Brain microvascular endothelial cell (primary cell): ENCODE measurements around the gene LRP3.

ENCODE experiments used
- DNase-seq: peaks from one replicate; pipeline ENCODE4 v3.0.0-alpha.2; 2020
- H3K27ac ChIP-seq: fragments of 250-450 bp; sonication (Bioruptor Pico); 2 replicates; pipeline ENCODE4 v1.5.1; 2020; ENCODE audit warnings: mild to moderate bottlenecking, moderate library complexity
- H3K27me3 ChIP-seq: fragments of 250-450 bp; sonication (Bioruptor Pico); replicated peaks from 2 replicates; pipeline ENCODE4 v1.5.1; 2020; ENCODE audit warnings: mild to moderate bottlenecking
- H3K36me3 ChIP-seq: fragments of 250-450 bp; sonication (Bioruptor Pico); replicated peaks from 2 replicates; pipeline ENCODE4 v1.5.1; 2020; ENCODE audit warnings: mild to moderate bottlenecking
- H3K4me3 ChIP-seq: 2 replicates; pipeline ENCODE4 v1.5.1; 2011; ENCODE audit warnings: low read depth, mild to moderate bottlenecking, control low read depth, low read length, moderate library complexity
- CTCF ChIP-seq: IDR thresholded peaks from 2 replicates; pipeline ENCODE4 v1.5.1; 2011; ENCODE audit warnings: low read depth, mild to moderate bottlenecking, moderate library complexity, low read length, control low read depth, inconsistent platforms; ENCODE audit errors: missing control alignments
- in situ Hi-C: cut with HindIII; loops from 2 replicates; pipeline ENCODE4 v1.10.0; 2017; ENCODE audit warnings: low sequenced_read_pairs, low pct_ligation_motif_present

The LRP3 gene

GRCh38 chr19:33210266-33210940 is 16.3 kb downstream of the LRP3 start:
- no peak overlapping the region for H3K27ac ChIP-seq
- no peak for DNase-seq
- TF ChIP-seq CTCF, result no peak
- no peak overlapping the region for H3K4me3 ChIP-seq
- peaks cover 4% of the 10 kb centered on the region for H3K36me3 ChIP-seq
- no peaks in the 10 kb centered on the region for H3K27me3 ChIP-seq
- in situ Hi-C loops, result no loop called here

DNA sequence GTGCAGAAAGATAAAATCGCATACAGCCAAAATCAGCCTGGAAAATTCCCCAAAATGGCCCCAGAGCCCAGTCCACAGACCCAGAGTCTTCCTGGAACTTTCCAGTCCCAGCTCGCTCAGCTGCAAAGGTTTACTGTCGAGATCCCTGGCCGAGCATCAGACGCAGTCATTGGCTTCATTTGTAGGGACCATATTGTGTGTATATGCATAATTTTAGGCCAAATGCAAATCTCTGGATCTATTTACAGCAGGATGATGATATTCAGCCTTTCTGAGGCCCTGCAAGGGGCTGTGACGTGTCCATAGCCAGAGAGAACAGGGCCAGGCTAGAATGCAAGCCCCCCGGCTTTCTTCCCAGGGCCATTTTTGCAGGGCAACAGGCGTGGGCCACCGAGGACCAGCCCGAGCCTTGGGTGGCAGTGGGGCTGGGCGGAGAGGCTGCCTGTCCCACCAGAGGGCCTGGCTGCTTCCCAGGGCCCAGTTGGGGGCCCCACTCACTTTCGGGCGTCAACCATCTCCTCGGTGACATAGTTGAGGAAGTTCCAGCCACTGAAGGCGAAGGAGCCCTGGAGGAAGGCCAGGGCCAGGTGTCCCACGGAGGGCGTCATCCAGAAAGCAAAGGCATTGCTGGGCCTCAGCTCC is 17.8 kb downstream of the LRP3 start:
- DNase-seq, result no peak

GRCh38 chr19:33212436-33213172 is 18.5 kb downstream of the LRP3 start:
- no peaks in the 10 kb centered on the region for H3K36me3 ChIP-seq
- H3K27ac ChIP-seq, result no peak overlapping the region
- TF ChIP-seq CTCF, result no peak
- H3K27me3 ChIP-seq, result no peaks in the 10 kb centered on the region
- in situ Hi-C loops, result no loop called here
- no peak overlapping the region for H3K4me3 ChIP-seq
- no peak for DNase-seq

More for the DNA sequence above, 17.8 kb downstream of the LRP3 start:
- no peaks in the 10 kb centered on the region for H3K27me3 ChIP-seq
- no peak overlapping the region for H3K27ac ChIP-seq
- no peak overlapping the region for H3K4me3 ChIP-seq
- no peak for TF ChIP-seq CTCF
- H3K36me3 ChIP-seq, result no peaks in the 10 kb centered on the region
- in situ Hi-C loops, result no loop called here

GRCh38 chr19:33214596-33214995 is 20.5 kb downstream of the LRP3 start:
- Histone ChIP-seq H3K27ac (no peak overlapping the region), H3K36me3 (no peaks in the 10 kb centered on the region), H3K4me3 (no peak overlapping the region), H3K27me3 (no peaks in the 10 kb centered on the region)
- peak; percentile 24 for DNase-seq
- TF ChIP-seq CTCF, result peak; percentile 70
- in situ Hi-C loops, result no loop called here

- H3K27me3 ChIP-seq, result no peaks in the 10 kb centered on the region
- in situ Hi-C loops, result no loop called here
- no peak overlapping the region for H3K27ac ChIP-seq
These were observed 21.5 kb downstream of the LRP3 start for GRCh38 chr19:33215438-33216197.

More at GRCh38 chr19:33215438-33216197, 21.5 kb downstream of the LRP3 start:
- Histone ChIP-seq H3K36me3 (no peaks in the 10 kb centered on the region), H3K4me3 (no peak overlapping the region)
- TF ChIP-seq CTCF, result no peak
- DNase-seq, result no peak
